HFFc6 (cell line): ENCODE results near the gene BIRC6. TPM values are rescaled to one million over a fixed set of nuclear protein-coding genes. Genes with fewer than 3 reads are reported as not detected.
"Not testable (repeated sequence)": the region's sequence is repeated elsewhere in the genome, so short reads cannot be mapped to it uniquely, and the experiment has no call there.

Experiments used
- DNase-seq: peaks from one replicate; pipeline ENCODE4 v3.0.0-alpha.2; 2018
- H3K27ac Mint-ChIP-seq: 2 replicates; pipeline ENCODE4 v1.8.0; 2020; ENCODE audit warnings: mild to moderate bottlenecking, mixed read lengths
- H3K27me3 Mint-ChIP-seq: 2 replicates; pipeline ENCODE4 v1.8.0; 2021; ENCODE audit warnings: mild to moderate bottlenecking, moderate library complexity, mixed read lengths; ENCODE audit not compliant: insufficient read depth
- H3K36me3 Mint-ChIP-seq: 2 replicates; pipeline ENCODE4 v1.8.0; 2021; ENCODE audit warnings: low read depth, mixed read lengths
- H3K4me1 Mint-ChIP-seq: 2 replicates; pipeline ENCODE4 v1.8.0; 2020; ENCODE audit warnings: low read depth, mixed read lengths
- H3K4me3 Mint-ChIP-seq: 2 replicates; pipeline ENCODE4 v1.8.0; 2020; ENCODE audit warnings: mild to moderate bottlenecking, moderate library complexity, mixed read lengths
- H3K9me3 Mint-ChIP-seq: 2 replicates; pipeline ENCODE4 v1.8.0; 2020; ENCODE audit warnings: mild to moderate bottlenecking, mixed read lengths
- total RNA-seq, 6 experiments: library from RNA; stranded (reverse); fragmentation: NEBNext Ultra II Directional; extraction: Animal tissue kit (Norgen Biotek cat#: 25700); gene quantifications; 2 replicates in 1 of 6; 3 replicates in 5 of 6; pipeline ENCODE4 v1.2.3, GENCODE V29; 2021
- TF ChIP-seq, protein P1 (sequence below): fragments of 200-600 bp; sonication (generic); IDR thresholded peaks from 2 replicates; pipeline ENCODE4 v1.5.0; 2021; ENCODE audit warnings: antibody characterized with exemption, mild to moderate bottlenecking

Gene BIRC6
- total RNA-seq, 6 experiments from 2014 or later, result 54.1 to 72.2 (median 57.7) TPM

DNA sequence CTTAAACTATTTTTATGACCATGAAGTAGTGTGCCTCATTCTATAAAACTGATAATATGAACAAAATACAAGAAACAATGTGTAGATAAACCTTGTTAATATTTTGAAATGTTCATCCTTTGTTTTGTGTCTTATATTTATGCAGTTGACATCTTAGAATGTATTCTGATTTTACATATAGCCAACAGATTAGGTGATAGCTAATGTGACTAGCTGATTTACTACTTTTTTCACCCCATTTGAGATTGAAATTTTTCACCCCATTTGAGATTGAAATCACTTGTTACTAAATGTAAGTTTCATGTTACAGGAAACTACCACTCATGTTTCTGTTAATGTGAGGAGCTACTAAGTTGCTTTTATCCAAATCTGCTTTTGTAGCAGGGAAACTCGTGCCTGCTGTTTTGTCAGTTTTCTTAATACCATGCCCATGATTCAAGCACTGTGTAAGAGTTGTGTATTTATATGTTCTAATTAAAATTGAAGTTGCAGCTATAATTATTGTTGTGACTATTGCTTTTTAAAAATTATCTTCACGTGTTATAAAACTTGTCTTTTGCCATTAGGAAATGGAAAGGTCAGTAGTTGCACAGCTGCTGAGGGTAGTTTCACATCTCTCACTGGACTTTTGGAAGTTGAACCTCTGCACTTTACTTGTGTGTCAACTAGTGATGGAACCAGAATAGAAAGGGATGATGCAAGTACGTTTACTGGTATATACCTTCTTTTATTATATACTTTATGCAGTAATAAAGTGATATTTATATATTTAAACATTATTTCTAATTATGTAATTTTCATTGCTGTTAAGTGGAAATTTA, 96.6 kb downstream of the BIRC6 start:
- no peak for DNase-seq
- Mint-ChIP-seq H3K4me3 (no peak overlapping the region), H3K27me3 (no peaks in the 10 kb centered on the region; the same call in 1 of the 2 replicates), H3K27ac (no peak overlapping the region), H3K36me3 (peaks cover 48% of the 10 kb centered on the region), H3K9me3 (no peaks in the 10 kb centered on the region), H3K4me1 (peaks cover 21% of the 10 kb centered on the region)
- TF ChIP-seq, protein P1, sequence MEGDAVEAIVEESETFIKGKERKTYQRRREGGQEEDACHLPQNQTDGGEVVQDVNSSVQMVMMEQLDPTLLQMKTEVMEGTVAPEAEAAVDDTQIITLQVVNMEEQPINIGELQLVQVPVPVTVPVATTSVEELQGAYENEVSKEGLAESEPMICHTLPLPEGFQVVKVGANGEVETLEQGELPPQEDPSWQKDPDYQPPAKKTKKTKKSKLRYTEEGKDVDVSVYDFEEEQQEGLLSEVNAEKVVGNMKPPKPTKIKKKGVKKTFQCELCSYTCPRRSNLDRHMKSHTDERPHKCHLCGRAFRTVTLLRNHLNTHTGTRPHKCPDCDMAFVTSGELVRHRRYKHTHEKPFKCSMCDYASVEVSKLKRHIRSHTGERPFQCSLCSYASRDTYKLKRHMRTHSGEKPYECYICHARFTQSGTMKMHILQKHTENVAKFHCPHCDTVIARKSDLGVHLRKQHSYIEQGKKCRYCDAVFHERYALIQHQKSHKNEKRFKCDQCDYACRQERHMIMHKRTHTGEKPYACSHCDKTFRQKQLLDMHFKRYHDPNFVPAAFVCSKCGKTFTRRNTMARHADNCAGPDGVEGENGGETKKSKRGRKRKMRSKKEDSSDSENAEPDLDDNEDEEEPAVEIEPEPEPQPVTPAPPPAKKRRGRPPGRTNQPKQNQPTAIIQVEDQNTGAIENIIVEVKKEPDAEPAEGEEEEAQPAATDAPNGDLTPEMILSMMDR, result no peak

DNA sequence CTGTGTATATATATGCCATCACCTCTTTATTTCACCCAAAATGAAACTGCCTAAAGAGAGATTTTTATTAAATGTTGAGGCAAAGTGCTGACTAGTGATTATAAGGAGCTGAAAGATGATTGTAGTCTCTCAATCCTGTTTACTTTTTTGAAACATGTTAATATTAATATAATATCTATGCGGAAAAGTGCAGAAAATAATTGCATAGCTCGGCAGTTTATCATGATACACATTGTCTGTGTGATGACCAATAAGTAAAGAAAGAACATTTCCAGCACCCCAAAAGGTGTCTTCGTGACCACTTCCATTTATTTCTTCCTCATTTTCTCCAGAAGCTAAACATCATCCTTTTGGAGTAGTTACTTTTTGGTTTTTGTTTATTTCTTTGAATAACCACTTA, 99.0 kb downstream of the BIRC6 start:
- Mint-ChIP-seq H3K36me3 (peaks cover 41% of the 10 kb centered on the region), H3K4me3 (no peak overlapping the region), H3K4me1 (peaks cover 21% of the 10 kb centered on the region), H3K9me3 (no peaks in the 10 kb centered on the region), H3K27me3 (no peaks in the 10 kb centered on the region; the same call in 1 of the 2 replicates), H3K27ac (no peak overlapping the region)
- TF ChIP-seq, protein P1, result no peak
- DNase-seq, result no peak

DNA sequence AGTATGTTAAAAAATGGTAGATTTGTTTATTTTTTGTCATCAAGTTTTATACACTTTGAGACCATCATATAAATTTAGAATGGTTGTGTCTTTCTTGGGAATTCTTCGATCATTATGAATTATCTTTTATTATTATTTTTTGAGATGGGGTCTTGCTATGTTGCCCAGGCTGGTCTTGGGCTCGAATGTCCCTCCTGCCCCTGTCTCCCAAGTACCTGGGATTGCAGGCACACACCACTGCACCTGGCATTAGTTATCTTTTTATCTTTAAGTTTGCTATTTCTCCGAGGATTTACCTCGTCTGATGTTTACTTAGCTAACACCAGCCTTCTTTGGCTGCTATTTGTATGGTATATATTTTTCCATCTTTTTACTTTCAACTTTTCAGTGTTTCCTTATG, 100.0 kb downstream of the BIRC6 start:
- no peak for DNase-seq
- peaks cover 21% of the 10 kb centered on the region for H3K4me1 Mint-ChIP-seq
- H3K36me3 Mint-ChIP-seq, result peaks cover 36% of the 10 kb centered on the region
- H3K9me3 Mint-ChIP-seq, result no peaks in the 10 kb centered on the region
- H3K27ac Mint-ChIP-seq, result no peak overlapping the region
- TF ChIP-seq, protein P1, result no peak
- H3K27me3 Mint-ChIP-seq, result no peaks in the 10 kb centered on the region; the same call in 1 of the 2 replicates
- no peak overlapping the region for H3K4me3 Mint-ChIP-seq

DNA sequence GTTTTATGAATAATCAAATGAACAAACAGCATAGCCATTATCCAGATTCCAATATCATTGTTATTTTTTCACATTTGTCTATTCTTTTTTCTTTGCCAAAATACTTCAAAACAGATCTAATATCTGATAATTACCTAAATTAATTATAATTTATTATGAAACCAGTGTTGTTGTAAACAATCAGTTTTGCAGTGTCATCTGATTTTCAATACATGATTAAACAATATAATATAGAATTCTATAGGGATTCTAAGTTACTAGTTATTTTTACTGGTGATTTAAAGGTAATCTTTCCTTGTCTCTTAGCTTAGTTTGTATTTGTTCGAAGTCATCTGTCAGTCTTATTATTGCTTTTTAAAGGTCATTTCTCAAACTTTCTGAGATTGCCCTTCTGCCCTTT, 101.0 kb downstream of the BIRC6 start:
- Mint-ChIP-seq H3K9me3 (no peaks in the 10 kb centered on the region), H3K4me3 (no peak overlapping the region), H3K27me3 (no peaks in the 10 kb centered on the region; the same call in 1 of the 2 replicates), H3K27ac (peak overlapping the region; percentile 10; the same call in 1 of the 2 replicates), H3K4me1 (peaks cover 16% of the 10 kb centered on the region), H3K36me3 (peaks cover 36% of the 10 kb centered on the region)
- no peak for DNase-seq
- TF ChIP-seq, protein P1, result no peak

DNA sequence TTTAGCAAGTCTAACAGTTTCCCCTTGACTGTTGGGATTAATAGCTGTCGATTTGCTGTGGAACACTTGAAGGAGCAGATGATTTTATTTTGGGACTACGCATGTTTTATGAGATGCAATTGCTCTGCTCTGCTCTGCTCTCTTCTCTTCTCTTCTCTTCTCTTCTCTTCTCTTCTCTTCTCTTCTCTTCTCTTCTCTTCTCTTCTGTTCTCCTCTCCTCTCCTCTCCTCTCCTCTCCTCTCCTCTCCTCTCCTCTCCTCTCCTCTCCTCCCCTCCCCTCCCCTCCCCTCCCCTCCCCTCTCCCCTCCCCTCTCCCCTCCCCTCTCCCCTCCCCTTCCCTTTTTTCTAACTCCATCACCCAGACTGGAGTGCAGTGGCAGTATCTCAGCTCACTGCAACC, 104.0 kb downstream of the BIRC6 start:
- H3K27ac Mint-ChIP-seq, H3K4me1 Mint-ChIP-seq, DNase-seq, H3K27me3 Mint-ChIP-seq, H3K9me3 Mint-ChIP-seq, H3K4me3 Mint-ChIP-seq: not testable (repeated sequence)
- peaks cover 54% of the 10 kb centered on the region for H3K36me3 Mint-ChIP-seq

DNA sequence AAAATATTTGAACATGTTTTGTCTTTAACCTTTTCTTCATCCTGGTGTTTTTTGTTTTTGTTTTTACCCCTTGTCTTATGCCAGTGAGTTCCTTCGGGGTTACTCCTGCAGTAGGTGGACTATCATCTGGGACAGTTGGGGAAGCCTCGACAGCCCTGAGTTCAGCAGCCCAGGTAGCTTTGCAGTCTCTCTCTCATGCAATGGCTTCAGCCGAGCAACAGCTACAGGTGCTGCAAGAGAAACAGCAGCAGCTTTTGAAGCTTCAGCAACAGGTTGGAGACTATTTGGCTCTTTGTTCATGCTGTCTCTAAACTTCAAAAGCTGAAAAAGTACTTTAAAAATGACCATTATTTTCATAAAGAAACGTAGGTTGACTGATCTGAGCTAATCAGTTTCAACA, 106.3 kb downstream of the BIRC6 start:
- no peak overlapping the region for H3K4me3 Mint-ChIP-seq
- H3K36me3 Mint-ChIP-seq, result peaks cover 46% of the 10 kb centered on the region
- no peak for DNase-seq
- H3K9me3 Mint-ChIP-seq, result no peaks in the 10 kb centered on the region
- H3K27ac Mint-ChIP-seq, result no peak overlapping the region
- H3K27me3 Mint-ChIP-seq, result no peaks in the 10 kb centered on the region
- TF ChIP-seq, protein P1, result no peak
- no peaks in the 10 kb centered on the region for H3K4me1 Mint-ChIP-seq
